ENCODE data around the gene AFTPH. TPM values are rescaled to one million over a fixed set of nuclear protein-coding genes. Genes with fewer than 3 reads are reported as not detected.

AFTPH gene, protein sequence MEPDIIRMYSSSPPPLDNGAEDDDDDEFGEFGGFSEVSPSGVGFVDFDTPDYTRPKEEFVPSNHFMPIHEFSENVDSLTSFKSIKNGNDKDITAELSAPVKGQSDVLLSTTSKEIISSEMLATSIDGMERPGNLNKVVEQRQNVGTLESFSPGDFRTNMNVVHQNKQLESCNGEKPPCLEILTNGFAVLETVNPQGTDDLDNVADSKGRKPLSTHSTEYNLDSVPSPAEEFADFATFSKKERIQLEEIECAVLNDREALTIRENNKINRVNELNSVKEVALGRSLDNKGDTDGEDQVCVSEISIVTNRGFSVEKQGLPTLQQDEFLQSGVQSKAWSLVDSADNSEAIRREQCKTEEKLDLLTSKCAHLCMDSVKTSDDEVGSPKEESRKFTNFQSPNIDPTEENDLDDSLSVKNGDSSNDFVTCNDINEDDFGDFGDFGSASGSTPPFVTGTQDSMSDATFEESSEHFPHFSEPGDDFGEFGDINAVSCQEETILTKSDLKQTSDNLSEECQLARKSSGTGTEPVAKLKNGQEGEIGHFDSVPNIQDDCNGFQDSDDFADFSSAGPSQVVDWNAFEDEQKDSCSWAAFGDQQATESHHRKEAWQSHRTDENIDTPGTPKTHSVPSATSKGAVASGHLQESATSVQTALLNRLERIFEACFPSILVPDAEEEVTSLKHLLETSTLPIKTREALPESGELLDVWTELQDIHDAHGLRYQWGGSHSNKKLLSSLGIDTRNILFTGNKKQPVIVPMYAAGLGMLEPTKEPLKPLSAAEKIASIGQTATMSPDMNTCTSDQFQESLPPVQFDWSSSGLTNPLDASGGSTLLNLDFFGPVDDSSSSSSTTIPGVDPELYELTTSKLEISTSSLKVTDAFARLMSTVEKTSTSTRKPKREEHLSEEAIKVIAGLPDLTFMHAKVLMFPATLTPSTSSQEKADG
- total RNA-seq (2013): 90.4 TPM
- polyA plus RNA-seq (10 to 100 TPM; 22.3 to 28.6 (median 28.4) TPM), polyA minus RNA-seq (33.0 and 40.5 TPM in 2 replicates), total RNA-seq (131 to 242 (median 182) reads per million in 11 experiments)

DNA sequence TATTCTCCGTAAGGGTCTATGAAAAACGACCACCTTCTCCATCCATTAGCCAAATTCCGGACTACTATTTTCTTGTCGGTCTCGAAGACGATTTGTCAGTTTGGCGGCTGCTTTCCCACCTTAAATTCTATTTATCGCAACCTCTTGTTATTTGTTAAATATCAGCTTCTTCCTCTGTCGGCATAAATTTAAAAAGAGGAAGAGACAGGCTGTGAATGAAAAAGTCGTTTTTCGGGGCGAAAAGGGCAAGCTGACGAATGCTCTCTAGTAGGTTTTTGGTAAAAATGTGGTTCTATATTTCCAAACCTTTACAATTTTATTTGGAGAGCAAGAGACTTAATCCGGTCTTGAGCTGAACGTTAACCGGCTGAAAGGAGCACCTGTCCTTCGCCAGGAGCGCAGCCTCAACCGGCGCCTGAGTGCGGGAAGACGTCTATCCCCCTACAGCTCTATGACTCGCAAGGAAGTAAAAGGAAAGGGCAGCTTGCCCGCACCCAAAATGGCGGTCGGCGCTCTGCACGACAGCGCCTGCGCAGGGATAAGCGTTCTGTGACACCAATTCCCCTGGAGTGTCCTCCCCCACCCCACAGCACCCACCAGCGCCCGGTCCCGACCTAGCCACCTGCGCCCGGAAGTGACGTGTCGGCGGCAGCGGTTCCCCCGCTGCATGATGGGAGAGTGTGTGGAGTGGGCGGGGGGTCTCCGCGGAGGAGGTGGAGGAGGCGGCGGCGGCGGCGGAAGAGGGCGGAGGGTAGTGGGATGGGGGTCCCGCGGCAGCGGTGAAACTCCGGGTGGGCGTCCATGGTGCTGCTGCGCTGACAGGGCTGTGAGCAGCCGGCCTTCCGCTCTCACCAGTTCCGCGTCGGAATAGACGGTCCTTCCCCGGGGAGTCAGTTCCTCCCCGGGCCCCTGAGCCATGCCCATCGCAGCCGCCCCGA is at the start of gene AFTPH:
Gene AFTPH (plus strand): TSS at position 663 of the 938 bp plus-strand sequence. CDS start 27,147 bp downstream, outside the sequence.
- H3K4me1 Mint-ChIP-seq: peaks cover 33% of the 10 kb centered on the region
- intact Hi-C loops (cut with micrococcal nuclease): loop anchor here (2.0 to 10.0 kb wide), 5 partner anchors 37 to 351 kb away; no protein-coding TSS in a partner anchor
- Histone ChIP-seq H3K4me1 (ENCODE audit: control insufficient read depth in 1 of 2, insufficient read depth in 2 of 2, low read length in 2 of 2) (peaks cover 29 to 44% of the 10 kb centered on the region in 2 donors), H3K27ac (ENCODE audit: low read depth in 1 of 2, low read length in 2 of 2) (peak within 1 kb of the TSS; percentile 93 to 98), H3K9me3 (replicated peaks in 1 of 2; ENCODE audit: control insufficient read depth in 1 of 2, insufficient read depth in 1 of 2, low read length in 2 of 2) (no peaks in the 10 kb centered on the region), H2AFZ (ENCODE audit: insufficient read depth, low read depth, low read length, poor library complexity, severe bottlenecking) (peak within 1 kb of the TSS; percentile 80), H3K9ac (ENCODE audit: insufficient read depth, low read length, poor library complexity, severe bottlenecking) (peak within 1 kb of the TSS; percentile 99), H3K79me2 (ENCODE audit: insufficient read depth, low read length) (peaks cover 61% of the 10 kb centered on the region), H4K20me1 (ENCODE audit: insufficient read depth, low read length) (peaks cover 29% of the 10 kb centered on the region), H3K27me3 (ENCODE audit: control insufficient read depth in 2 of 2, insufficient read depth in 2 of 2, low read length in 2 of 2) (no peaks in the 10 kb centered on the region), H3K4me3 (replicated peaks in 1 of 3; ENCODE audit: low read depth in 2 of 3, low read length in 3 of 3) (peak within 1 kb of the TSS; percentile 72 to 95 (median 81)), H3K4me2 (replicated peaks; ENCODE audit: extremely low read depth, low read length, poor library complexity, severe bottlenecking) (peak within 1 kb of the TSS; percentile 86), H3K36me3 (replicated peaks in 1 of 2; ENCODE audit: control insufficient read depth in 1 of 2, insufficient read depth in 2 of 2, low read length in 2 of 2) (no peaks in the 10 kb centered on the region)
- H3K27ac Mint-ChIP-seq: peak within 1 kb of the TSS; percentile 98 to 100 (median 100)
- peak; percentile 98 to 99 (median 99) for DNase-seq
- TF ChIP-seq, protein P1, sequence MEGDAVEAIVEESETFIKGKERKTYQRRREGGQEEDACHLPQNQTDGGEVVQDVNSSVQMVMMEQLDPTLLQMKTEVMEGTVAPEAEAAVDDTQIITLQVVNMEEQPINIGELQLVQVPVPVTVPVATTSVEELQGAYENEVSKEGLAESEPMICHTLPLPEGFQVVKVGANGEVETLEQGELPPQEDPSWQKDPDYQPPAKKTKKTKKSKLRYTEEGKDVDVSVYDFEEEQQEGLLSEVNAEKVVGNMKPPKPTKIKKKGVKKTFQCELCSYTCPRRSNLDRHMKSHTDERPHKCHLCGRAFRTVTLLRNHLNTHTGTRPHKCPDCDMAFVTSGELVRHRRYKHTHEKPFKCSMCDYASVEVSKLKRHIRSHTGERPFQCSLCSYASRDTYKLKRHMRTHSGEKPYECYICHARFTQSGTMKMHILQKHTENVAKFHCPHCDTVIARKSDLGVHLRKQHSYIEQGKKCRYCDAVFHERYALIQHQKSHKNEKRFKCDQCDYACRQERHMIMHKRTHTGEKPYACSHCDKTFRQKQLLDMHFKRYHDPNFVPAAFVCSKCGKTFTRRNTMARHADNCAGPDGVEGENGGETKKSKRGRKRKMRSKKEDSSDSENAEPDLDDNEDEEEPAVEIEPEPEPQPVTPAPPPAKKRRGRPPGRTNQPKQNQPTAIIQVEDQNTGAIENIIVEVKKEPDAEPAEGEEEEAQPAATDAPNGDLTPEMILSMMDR (IDR thresholded peaks at IDR 0.05): no peak
- WGBS (ENCODE audit: insufficient coverage): 0% methylated on average over 38 of the region's 67 CpGs
- H3K9me3 Mint-ChIP-seq: peaks cover 0 to 2% (median 0%) of the 10 kb centered on the region in 7 donors
- H3K36me3 Mint-ChIP-seq: peaks cover 3 to 6% of the 10 kb centered on the region in 2 donors
- H3K27me3 Mint-ChIP-seq (ENCODE audit: low read depth in 3 of 3): peaks cover 0 to 1% (median 0%) of the 10 kb centered on the region in 3 donors
- peak within 1 kb of the TSS; percentile 98 to 99 for H3K4me3 Mint-ChIP-seq
